ENCODE data around the gene MROH9. TPM values are rescaled to one million over a fixed set of nuclear protein-coding genes. Genes with fewer than 3 reads are reported as not detected.

MROH9 gene
- total and polyA plus RNA-seq, 8 donors, result not detected

GRCh38 chr1:170959385-170959784 lies 24.1 kb downstream of the MROH9 start:
- Histone ChIP-seq H3K9me3 (no peaks in the 10 kb centered on the region), H3K36me3 (no peaks in the 10 kb centered on the region), H3K4me3 (no peak overlapping the region), H3K27ac (no peak overlapping the region), H3K27me3 (no peaks in the 10 kb centered on the region), H3K4me1 (no peaks in the 10 kb centered on the region)
- DNase-seq, result no peak
- TF ChIP-seq POLR2A (IDR thresholded peaks at IDR 0.05), result no peak
- TF ChIP-seq EP300 (IDR thresholded peaks at IDR 0.05), result no peak
- TF ChIP-seq POLR2AphosphoS5 (IDR thresholded peaks at IDR 0.05), result no peak
- TF ChIP-seq, protein P1, sequence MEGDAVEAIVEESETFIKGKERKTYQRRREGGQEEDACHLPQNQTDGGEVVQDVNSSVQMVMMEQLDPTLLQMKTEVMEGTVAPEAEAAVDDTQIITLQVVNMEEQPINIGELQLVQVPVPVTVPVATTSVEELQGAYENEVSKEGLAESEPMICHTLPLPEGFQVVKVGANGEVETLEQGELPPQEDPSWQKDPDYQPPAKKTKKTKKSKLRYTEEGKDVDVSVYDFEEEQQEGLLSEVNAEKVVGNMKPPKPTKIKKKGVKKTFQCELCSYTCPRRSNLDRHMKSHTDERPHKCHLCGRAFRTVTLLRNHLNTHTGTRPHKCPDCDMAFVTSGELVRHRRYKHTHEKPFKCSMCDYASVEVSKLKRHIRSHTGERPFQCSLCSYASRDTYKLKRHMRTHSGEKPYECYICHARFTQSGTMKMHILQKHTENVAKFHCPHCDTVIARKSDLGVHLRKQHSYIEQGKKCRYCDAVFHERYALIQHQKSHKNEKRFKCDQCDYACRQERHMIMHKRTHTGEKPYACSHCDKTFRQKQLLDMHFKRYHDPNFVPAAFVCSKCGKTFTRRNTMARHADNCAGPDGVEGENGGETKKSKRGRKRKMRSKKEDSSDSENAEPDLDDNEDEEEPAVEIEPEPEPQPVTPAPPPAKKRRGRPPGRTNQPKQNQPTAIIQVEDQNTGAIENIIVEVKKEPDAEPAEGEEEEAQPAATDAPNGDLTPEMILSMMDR (IDR thresholded peaks at IDR 0.05), result no peak
- intact Hi-C loops (cut with DNase I; ENCODE audit: low total_unique reads), result no loop called here

DNA sequence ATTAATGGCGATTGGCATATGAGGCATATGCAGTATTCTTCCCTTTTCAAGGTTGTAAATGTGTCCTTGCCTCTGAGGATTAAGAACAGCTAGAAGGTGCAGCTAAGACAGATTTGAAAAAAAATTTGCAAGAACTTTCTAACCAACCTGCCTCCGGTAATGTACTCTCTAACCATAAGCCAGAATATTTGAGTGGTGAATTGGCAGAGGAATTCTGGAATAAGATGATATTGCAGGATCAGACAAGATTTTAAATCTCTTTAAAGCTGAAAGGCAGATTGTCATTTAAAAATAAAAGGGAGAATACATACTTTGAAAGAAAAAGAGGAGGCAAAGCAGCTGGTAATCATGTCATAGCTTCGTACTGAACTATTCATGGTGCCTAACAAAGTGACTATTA lies 29.2 kb downstream of the MROH9 start:
- no peaks in the 10 kb centered on the region for H3K9me3 ChIP-seq
- no peaks in the 10 kb centered on the region for H3K36me3 ChIP-seq
- H3K4me1 ChIP-seq, result no peaks in the 10 kb centered on the region
- no peaks in the 10 kb centered on the region for H3K27me3 ChIP-seq
- intact Hi-C loops (cut with DNase I; ENCODE audit: low total_unique reads), result no loop called here
- no peak for DNase-seq
- TF ChIP-seq, protein P1 (IDR thresholded peaks at IDR 0.05), result no peak
- TF ChIP-seq POLR2AphosphoS5 (IDR thresholded peaks at IDR 0.05), result no peak
- no peak for TF ChIP-seq EP300 (IDR thresholded peaks at IDR 0.05)
- no peak for TF ChIP-seq POLR2A (IDR thresholded peaks at IDR 0.05)
- 78 to 88% (median 85%) methylated on average over 3 of the region's 3 CpGs for WGBS, 5 donors
- no peak overlapping the region for H3K27ac ChIP-seq
- H3K4me3 ChIP-seq, result no peak overlapping the region

DNA sequence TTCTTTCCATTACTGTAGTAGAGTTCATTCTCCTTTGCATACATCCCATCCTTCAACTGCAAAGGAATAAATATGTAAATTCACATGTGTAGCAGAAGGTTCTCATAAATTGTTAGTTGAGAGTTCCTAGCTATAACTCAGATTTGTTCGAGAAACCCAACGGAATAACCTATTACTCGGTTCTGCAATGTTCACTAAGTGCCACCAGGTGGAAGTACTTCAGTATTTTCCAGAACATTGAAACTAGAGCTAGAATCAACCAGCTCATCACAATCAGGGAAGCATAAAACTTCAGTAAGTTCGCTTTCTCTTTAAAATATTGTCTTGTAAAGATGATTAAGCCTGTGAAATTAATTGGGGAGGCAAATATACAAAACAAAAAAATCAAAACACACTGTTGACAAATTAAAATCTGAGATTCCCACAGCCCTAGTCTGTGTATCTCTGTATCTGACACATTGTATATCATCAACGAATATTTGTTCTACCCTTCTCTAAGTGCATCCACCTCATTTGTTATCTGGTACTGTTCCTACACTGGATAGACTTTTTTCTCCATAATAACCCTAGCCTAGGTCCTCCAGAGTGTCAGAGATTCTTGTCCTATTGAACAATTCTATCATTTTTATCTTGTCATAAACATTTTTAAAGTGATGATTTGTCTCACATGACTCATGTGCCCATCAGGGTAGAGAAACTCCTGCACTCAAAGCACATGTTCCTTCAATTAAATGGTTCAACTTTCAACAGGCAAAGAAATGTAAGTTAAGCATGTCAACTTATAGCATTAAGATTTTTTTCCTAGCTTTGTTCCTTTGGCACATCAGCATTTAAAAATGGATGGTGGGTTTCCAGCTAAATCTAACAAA lies 31.9 kb downstream of the MROH9 start:
- H3K4me1 ChIP-seq, result no peaks in the 10 kb centered on the region
- H3K27me3 ChIP-seq, result no peaks in the 10 kb centered on the region
- DNase-seq, result peak in 1 of 2 donors; percentile 70
- TF ChIP-seq POLR2AphosphoS5 (IDR thresholded peaks at IDR 0.05) (no peak), EP300 (IDR thresholded peaks at IDR 0.05) (no peak), POLR2A (IDR thresholded peaks at IDR 0.05) (no peak)
- TF ChIP-seq, protein P1 (IDR thresholded peaks at IDR 0.05), result peak in 5 of 7 experiments; percentile 38 to 63 (median 51)
- H3K27ac ChIP-seq, result no peak overlapping the region
- intact Hi-C loops (cut with DNase I; ENCODE audit: low total_unique reads), result no loop called here
- no peaks in the 10 kb centered on the region for H3K36me3 ChIP-seq
- H3K4me3 ChIP-seq, result no peak overlapping the region
- H3K9me3 ChIP-seq, result no peaks in the 10 kb centered on the region
- 16 to 27% (median 21%) methylated on average over 5 of the region's 5 CpGs for WGBS, 5 donors

GRCh38 chr1:170970256-170970655 lies 34.9 kb downstream of the MROH9 start:
- WGBS, 5 donors, result 69 to 88% (median 80%) methylated on average over 3 of the region's 3 CpGs
- intact Hi-C loops (cut with DNase I; ENCODE audit: low total_unique reads), result no loop called here
- DNase-seq, result no peak

More at GRCh38 chr1:170970256-170970655, 34.9 kb downstream of the MROH9 start:
- H3K27ac ChIP-seq, result no peak overlapping the region
- H3K27me3 ChIP-seq, result no peaks in the 10 kb centered on the region
- H3K4me1 ChIP-seq, result no peaks in the 10 kb centered on the region
- peaks cover 0 to 1% (median under 1%) of the 10 kb centered on the region in 4 donors for H3K9me3 ChIP-seq
- no peak overlapping the region for H3K4me3 ChIP-seq
- no peaks in the 10 kb centered on the region for H3K36me3 ChIP-seq
- TF ChIP-seq POLR2A (IDR thresholded peaks at IDR 0.05), result no peak
- no peak for TF ChIP-seq POLR2AphosphoS5 (IDR thresholded peaks at IDR 0.05)
- TF ChIP-seq, protein P1 (IDR thresholded peaks at IDR 0.05), result no peak
- TF ChIP-seq EP300 (IDR thresholded peaks at IDR 0.05), result no peak

All from stomach (tissue), 9 donors.